HCT116 (cell line): ENCODE measurements around the gene LYVE1.

Source experiments
- CEBPB ChIP-seq: IDR thresholded peaks from 2 replicates; pipeline ENCODE4 v1.6.1; 2012; ENCODE audit warnings: low read depth
- EZH2 ChIP-seq: fragments of 200-600 bp; sonication (generic); IDR thresholded peaks from 2 replicates; pipeline ENCODE4 v1.6.1; 2017; ENCODE audit warnings: antibody characterized with exemption, mixed run types
- POLR2A ChIP-seq: IDR thresholded peaks from 2 replicates; pipeline ENCODE4 v1.7.0; 2011; ENCODE audit warnings: borderline replicate concordance; ENCODE audit not compliant: insufficient read depth, insufficient read length; ENCODE audit errors: extremely low read depth
- SP1 ChIP-seq: IDR thresholded peaks from 2 replicates; pipeline ENCODE4 v1.6.1; 2012; ENCODE audit warnings: low read depth
- ZFX ChIP-seq: fragments of 450-650 bp; IDR thresholded peaks from 2 replicates; pipeline ENCODE4 v1.6.1; 2017
- TF ChIP-seq, protein P1 (sequence below): IDR thresholded peaks from 2 replicates; pipeline ENCODE4 v1.6.1; 2012
- TF ChIP-seq, protein P2 (sequence below), 3 experiments: fragments of 200-600 bp in 1 of 3; sonication (generic) in 1 of 3; IDR thresholded peaks in 2 of 3; conservative IDR thresholded peaks in 1 of 3; 2 replicates each; pipeline ENCODE4 v1.5.1; 2012 to 2017; ENCODE audit warnings: low read depth in 2 of 3, low read length in 2 of 3, antibody characterized with exemption in 1 of 3, borderline replicate concordance in 1 of 3, control low read depth in 1 of 3, mild to moderate bottlenecking in 1 of 3, mixed read lengths in 1 of 3, mixed run types in 1 of 3, moderate library complexity in 1 of 3; ENCODE audit not compliant: insufficient read depth in 1 of 3

DNA sequence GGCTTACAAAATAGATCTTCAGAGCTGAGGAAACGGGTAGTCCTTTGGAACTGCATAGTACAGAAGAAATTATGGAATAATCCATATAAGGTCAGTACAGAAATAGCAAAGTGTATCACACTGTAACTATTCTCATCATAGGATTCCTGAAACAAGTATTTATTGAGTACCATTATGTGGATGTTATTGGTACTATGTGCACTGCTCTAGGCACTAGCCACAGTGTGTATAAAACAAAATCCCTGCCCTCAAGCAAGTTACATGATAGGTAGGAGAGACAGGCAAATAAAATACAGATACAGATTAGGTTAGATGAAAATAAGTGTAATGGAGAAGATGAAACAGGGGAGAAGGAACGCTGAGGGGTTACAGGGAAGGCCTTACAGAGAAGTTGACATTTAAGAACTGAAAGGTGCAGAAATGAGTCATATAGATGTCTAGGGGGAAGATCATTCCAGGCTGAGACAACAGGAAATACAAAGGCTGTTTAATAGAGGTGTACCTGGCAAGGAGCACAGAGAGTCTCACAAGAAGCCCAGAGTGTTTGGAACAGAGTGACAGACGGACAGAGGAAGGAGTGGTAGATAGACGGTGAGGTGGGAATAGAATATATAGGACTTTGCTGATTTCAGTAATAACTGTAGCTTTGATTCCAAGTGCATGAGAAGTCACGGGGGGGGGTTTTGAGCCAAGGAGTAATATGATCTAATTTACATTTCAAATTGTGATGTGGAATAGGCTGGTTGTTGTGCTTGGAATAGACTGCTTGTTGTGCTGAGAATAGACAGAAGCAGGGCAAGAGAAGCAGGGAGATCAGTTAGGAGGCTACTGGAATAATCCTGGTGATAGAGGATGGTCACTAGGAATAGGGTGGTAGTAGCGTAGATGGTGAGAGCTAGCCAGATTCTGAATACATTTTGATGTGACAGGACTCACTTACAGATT, 41.2 kb downstream of the LYVE1 start:
- TF ChIP-seq, protein P1, sequence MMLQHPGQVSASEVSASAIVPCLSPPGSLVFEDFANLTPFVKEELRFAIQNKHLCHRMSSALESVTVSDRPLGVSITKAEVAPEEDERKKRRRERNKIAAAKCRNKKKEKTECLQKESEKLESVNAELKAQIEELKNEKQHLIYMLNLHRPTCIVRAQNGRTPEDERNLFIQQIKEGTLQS = no peak
- peak; percentile 32; the same call in 1 of the 2 replicates for TF ChIP-seq CEBPB
- no peak for TF ChIP-seq EZH2
- TF ChIP-seq SP1 = peak; percentile 92
- no peak for TF ChIP-seq ZFX
- no peak for TF ChIP-seq POLR2A
- TF ChIP-seq, protein P2, sequence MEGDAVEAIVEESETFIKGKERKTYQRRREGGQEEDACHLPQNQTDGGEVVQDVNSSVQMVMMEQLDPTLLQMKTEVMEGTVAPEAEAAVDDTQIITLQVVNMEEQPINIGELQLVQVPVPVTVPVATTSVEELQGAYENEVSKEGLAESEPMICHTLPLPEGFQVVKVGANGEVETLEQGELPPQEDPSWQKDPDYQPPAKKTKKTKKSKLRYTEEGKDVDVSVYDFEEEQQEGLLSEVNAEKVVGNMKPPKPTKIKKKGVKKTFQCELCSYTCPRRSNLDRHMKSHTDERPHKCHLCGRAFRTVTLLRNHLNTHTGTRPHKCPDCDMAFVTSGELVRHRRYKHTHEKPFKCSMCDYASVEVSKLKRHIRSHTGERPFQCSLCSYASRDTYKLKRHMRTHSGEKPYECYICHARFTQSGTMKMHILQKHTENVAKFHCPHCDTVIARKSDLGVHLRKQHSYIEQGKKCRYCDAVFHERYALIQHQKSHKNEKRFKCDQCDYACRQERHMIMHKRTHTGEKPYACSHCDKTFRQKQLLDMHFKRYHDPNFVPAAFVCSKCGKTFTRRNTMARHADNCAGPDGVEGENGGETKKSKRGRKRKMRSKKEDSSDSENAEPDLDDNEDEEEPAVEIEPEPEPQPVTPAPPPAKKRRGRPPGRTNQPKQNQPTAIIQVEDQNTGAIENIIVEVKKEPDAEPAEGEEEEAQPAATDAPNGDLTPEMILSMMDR (IDR thresholded peaks at IDR 0.05 in 2 of 3, conservative IDR thresholded peaks at IDR 0.05 in 1 of 3; ENCODE audit: borderline replicate concordance in 1 of 3, insufficient read depth in 1 of 3, low read depth in 2 of 3, low read length in 2 of 3) = no peak
